Erythroblast (primary cell): ENCODE data around the gene TBC1D20.

ENCODE experiments used
- GATA1 ChIP-seq: IDR thresholded peaks from 2 replicates; pipeline ENCODE4 v1.6.1; 2011; ENCODE audit warnings: low read depth, mild to moderate bottlenecking, control low read depth, low read length, moderate library complexity
- POLR2A ChIP-seq: IDR thresholded peaks from 2 replicates; pipeline ENCODE4 v1.6.1; 2011; ENCODE audit warnings: mild to moderate bottlenecking, low read length

DNA sequence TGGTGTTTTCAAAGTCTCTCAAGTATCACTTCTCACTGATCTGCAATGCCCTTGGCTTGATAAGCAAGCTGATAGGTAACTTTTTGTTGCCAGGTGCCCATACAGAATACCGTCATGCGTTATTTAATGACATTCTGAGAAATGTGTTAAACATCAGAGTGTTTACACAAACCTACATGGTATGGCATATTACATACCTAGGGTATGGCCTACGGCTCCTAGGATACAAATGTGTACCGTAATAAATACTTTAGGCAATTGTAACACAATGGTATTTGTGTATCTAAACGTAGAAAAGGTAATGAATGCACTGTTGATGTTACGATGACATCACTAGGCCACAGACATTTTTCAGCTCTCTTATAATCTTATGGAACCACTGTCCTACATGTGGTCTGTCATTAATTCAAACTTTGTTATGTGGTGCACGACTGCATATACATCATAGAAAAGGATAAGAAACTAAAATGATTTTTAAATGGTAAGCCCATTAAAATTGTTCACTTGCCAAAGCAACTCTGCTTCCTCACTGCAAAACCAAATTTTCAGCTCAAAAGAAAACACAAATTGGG is 45.5 kb upstream of the TBC1D20 start:
- TF ChIP-seq POLR2A (no peak), GATA1 (no peak)
